Calu3 (cell line): ENCODE measurements around the gene KIF18B. TPM values are rescaled to one million over a fixed set of nuclear protein-coding genes. Genes with fewer than 3 reads are reported as not detected.

Source experiments
- BruUV-seq: library from RNA; stranded (reverse); fragments of 400-500 nt; replicated peaks from 2 replicates; lab custom pipeline; 2021; lab: Mats Ljungman, UMichigan
- CTCF ChIA-PET: fragments of 300-600 bp; sonication (Branson Sonifier 250); formaldehyde crosslinking; loops from one replicate; lab custom pipeline; 2022; ENCODE audit warnings: antibody characterized with exemption; lab: Charles Lee
- DNase-seq: peaks from one replicate; pipeline ENCODE4 v3.0.0; 2022
- H3K27ac Mint-ChIP-seq: one replicate; pipeline ENCODE4 v1.8.0; 2022; ENCODE audit warnings: mixed read lengths; ENCODE audit not compliant: unreplicated experiment
- H3K27me3 Mint-ChIP-seq: one replicate; pipeline ENCODE4 v1.8.0; 2022; ENCODE audit warnings: mixed read lengths; ENCODE audit not compliant: unreplicated experiment
- H3K36me3 Mint-ChIP-seq: one replicate; pipeline ENCODE4 v1.8.0; 2022; ENCODE audit warnings: mild to moderate bottlenecking, moderate library complexity, mixed read lengths; ENCODE audit not compliant: insufficient read depth, unreplicated experiment
- H3K4me1 Mint-ChIP-seq: one replicate; pipeline ENCODE4 v1.8.0; 2022; ENCODE audit warnings: mild to moderate bottlenecking, low read depth, mixed read lengths; ENCODE audit not compliant: unreplicated experiment
- H3K4me3 Mint-ChIP-seq: one replicate; pipeline ENCODE4 v1.8.0; 2022; ENCODE audit warnings: mild to moderate bottlenecking, low read depth, moderate library complexity, mixed read lengths; ENCODE audit not compliant: unreplicated experiment
- H3K9me3 Mint-ChIP-seq: one replicate; pipeline ENCODE4 v1.8.0; 2022; ENCODE audit warnings: low read depth, mixed read lengths; ENCODE audit not compliant: unreplicated experiment
- intact Hi-C: fragments of 100-400 bp; cut with micrococcal nuclease; formaldehyde crosslinking; loops from one replicate; pipeline ENCODE4 v1.10.0; 2022; ENCODE audit not compliant: unreplicated experiment
- total RNA-seq: library from RNA; stranded (reverse); gene quantifications from 2 replicates; pipeline ENCODE4 v1.2.3, GENCODE V29; 2022
- TF ChIP-seq, protein P1 (sequence below): fragments of 200-600 bp; IDR thresholded peaks from one replicate; pipeline ENCODE4 v1.8.0; 2022; ENCODE audit warnings: antibody characterized with exemption; ENCODE audit not compliant: unreplicated experiment

KIF18B gene
- total RNA-seq, 1 experiment from 2014 or later, result 84.6 TPM

DNA sequence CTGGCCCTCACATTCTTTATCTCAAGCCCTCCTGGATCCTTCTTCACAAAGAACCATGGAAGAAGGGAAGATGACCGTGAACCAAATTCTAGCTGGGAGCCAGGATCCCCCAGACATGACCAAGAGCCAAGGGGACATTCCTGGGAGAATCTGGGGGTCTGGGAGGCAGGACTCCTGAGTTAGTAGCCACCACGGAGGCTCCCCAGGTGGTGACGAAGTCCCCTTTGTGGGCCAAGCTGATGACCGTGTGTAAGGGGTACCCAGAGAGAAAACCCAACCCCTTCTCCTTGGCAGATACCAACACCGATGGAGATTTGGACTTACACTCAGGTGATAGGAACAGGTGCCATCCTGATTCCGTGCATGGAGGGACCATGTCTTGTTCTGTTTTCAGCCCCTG is 25.4 kb downstream of the KIF18B start:
- H3K9me3 Mint-ChIP-seq, result no peaks in the 10 kb centered on the region
- H3K4me1 Mint-ChIP-seq, result peaks cover 7% of the 10 kb centered on the region
- peaks cover 38% of the 10 kb centered on the region for H3K27me3 Mint-ChIP-seq
- DNase-seq, result no peak
- intact Hi-C loops, result loop anchor here (5.0 kb wide), 1 partner anchor 175 kb away; no protein-coding TSS in a partner anchor
- CTCF ChIA-PET, result interaction anchor here (1.3 to 3.3 kb wide), 2 partner anchors 70 to 99 kb away, joined by 5 to 78 read pairs; no protein-coding TSS in a partner anchor
- no peak overlapping the region for H3K4me3 Mint-ChIP-seq
- TF ChIP-seq, protein P1, sequence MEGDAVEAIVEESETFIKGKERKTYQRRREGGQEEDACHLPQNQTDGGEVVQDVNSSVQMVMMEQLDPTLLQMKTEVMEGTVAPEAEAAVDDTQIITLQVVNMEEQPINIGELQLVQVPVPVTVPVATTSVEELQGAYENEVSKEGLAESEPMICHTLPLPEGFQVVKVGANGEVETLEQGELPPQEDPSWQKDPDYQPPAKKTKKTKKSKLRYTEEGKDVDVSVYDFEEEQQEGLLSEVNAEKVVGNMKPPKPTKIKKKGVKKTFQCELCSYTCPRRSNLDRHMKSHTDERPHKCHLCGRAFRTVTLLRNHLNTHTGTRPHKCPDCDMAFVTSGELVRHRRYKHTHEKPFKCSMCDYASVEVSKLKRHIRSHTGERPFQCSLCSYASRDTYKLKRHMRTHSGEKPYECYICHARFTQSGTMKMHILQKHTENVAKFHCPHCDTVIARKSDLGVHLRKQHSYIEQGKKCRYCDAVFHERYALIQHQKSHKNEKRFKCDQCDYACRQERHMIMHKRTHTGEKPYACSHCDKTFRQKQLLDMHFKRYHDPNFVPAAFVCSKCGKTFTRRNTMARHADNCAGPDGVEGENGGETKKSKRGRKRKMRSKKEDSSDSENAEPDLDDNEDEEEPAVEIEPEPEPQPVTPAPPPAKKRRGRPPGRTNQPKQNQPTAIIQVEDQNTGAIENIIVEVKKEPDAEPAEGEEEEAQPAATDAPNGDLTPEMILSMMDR, result no peak
- BruUV-seq, result no TSS peak
- no peak overlapping the region for H3K27ac Mint-ChIP-seq
- peaks cover 34% of the 10 kb centered on the region for H3K36me3 Mint-ChIP-seq

DNA sequence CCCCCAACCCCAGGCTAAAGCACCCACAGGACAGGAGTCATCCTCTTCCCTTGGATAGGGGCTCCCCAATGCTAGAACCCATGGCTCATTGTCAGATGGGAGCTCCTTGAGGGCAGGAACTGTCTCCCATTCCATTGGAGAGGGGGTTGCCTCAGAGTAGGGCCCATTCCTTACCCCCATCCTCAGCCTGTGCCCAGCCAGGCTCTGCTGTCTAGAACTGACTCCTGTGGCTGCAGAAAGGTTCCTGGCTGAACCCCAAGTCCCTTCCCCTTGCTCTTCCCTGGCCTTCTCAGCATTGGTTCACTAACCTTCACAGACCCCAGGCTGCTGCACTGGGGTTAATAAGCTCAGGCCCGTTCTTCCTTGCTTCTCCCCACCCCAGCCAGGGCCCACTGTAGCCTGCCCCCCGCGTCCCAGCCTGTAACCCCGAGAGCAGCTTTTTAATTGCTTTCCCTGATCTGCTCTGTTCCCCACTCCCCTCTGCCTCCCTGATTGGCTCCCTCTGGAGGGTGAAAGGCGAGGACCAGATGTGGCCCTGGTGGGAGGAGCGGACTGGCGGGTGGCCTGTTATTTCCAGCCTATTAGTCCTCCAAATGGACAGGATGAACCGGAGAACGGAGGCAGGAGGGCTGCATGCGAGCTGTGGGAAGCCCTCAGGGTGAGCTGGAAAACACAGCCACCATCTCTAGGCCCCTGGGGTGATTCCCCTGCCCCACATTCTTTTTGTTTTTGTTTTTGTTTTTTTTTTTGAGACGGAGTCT is 26.3 kb downstream of the KIF18B start:
- no peak overlapping the region for H3K4me3 Mint-ChIP-seq
- no peak for DNase-seq
- BruUV-seq, result no TSS peak
- peaks cover 38% of the 10 kb centered on the region for H3K27me3 Mint-ChIP-seq
- H3K27ac Mint-ChIP-seq, result no peak overlapping the region
- CTCF ChIA-PET, result interaction anchor here (1.0 to 3.3 kb wide), 9 partner anchors 10 to 214 kb away, joined by 3 to 78 read pairs (median 5); partner anchors contain the start of gene ACBD4
- peaks cover 16% of the 10 kb centered on the region for H3K4me1 Mint-ChIP-seq
- intact Hi-C loops, result loop anchor here (5.0 kb wide), 1 partner anchor 176 kb away; no protein-coding TSS in a partner anchor
- H3K9me3 Mint-ChIP-seq, result no peaks in the 10 kb centered on the region
- TF ChIP-seq, protein P1, result no peak
- peaks cover 32% of the 10 kb centered on the region for H3K36me3 Mint-ChIP-seq

GRCh38 chr17:44920565-44920940 is 27.0 kb downstream of the KIF18B start:
- Mint-ChIP-seq H3K27ac (no peak overlapping the region), H3K4me3 (no peak overlapping the region), H3K9me3 (no peaks in the 10 kb centered on the region), H3K36me3 (peaks cover 26% of the 10 kb centered on the region), H3K4me1 (peaks cover 23% of the 10 kb centered on the region), H3K27me3 (peaks cover 39% of the 10 kb centered on the region)
- CTCF ChIA-PET, result interaction anchor here (0.7 to 3.3 kb wide), 17 partner anchors 9 to 215 kb away, joined by 3 to 78 read pairs (median 3); partner anchors contain the start of gene ACBD4
- intact Hi-C loops, result loop anchor here (1.0 to 5.0 kb wide), 2 partner anchors 101 to 177 kb away; no protein-coding TSS in a partner anchor
- BruUV-seq, result no TSS peak
- TF ChIP-seq, protein P1, result no peak
- DNase-seq, result no peak

DNA sequence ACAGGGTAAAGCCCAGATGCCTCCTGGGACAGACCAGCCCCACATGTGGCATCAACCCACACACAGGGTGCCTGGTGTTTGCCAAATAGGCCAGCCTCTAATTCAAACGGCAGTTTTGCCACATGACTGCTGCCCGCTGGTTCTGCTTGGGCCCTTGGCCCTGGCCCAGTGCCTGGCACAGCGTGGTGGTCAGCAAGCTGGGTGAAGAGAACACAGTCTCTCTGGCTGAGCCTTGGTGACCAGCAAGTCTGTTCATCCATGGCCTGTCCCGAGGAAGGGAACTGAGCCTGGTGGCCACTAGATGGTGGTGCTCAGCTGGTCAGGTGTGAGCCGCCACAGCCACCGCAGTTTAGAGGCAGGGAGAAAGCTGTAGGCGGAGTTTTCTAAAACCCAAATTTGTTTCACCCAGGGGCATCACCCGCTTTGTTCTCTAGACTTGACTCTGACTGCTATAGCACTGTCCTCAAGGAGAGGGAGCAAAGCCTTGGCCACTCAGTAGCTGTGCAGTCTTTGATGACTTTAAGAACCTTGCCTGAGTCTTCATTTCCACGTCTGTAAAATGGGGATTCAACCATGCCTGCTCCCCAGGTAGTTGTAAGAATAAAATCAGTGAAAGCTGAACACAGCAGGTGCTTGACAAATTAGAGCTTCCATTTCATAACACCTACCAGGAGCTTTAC is 27.5 kb downstream of the KIF18B start:
- Mint-ChIP-seq H3K27me3 (peaks cover 44% of the 10 kb centered on the region), H3K4me3 (no peak overlapping the region), H3K9me3 (no peaks in the 10 kb centered on the region), H3K27ac (no peak overlapping the region), H3K36me3 (peaks cover 21% of the 10 kb centered on the region), H3K4me1 (peaks cover 25% of the 10 kb centered on the region)
- intact Hi-C loops, result loop anchor here (1.0 to 10.0 kb wide), 3 partner anchors 101 to 215 kb away; partner anchors contain the start of genes ACBD4 and PLCD3
- TF ChIP-seq, protein P1, result peak; percentile 85
- DNase-seq, result peak; percentile 90
- BruUV-seq, result no TSS peak
- CTCF ChIA-PET, result interaction anchor here (0.7 to 3.3 kb wide), 16 partner anchors 9 to 215 kb away, joined by 3 to 78 read pairs (median 3); partner anchors contain the start of gene ACBD4
